Neuronal stem cell (in vitro differentiated cells): ENCODE data around the gene RPL3.
"Not testable (repeated sequence)": the region's sequence is repeated elsewhere in the genome, so short reads cannot be mapped to it uniquely, and the experiment has no call there.

ENCODE experiments used
- DNase-seq: peaks from one replicate; pipeline ENCODE4 v3.0.0-alpha.2; 2013; ENCODE audit warnings: low spot score
- H2AFZ ChIP-seq: one replicate; pipeline ENCODE4 v1.6.1; 2013; ENCODE audit warnings: mild to moderate bottlenecking, low read length, inconsistent platforms
- H2AK5ac ChIP-seq: 2 replicates; pipeline ENCODE4 v1.6.1; 2013; ENCODE audit warnings: low read depth, mild to moderate bottlenecking, inconsistent platforms, low read length, moderate library complexity, mixed read lengths
- H2BK120ac ChIP-seq: 2 replicates; pipeline ENCODE4 v1.6.1; 2013; ENCODE audit warnings: low read depth, mild to moderate bottlenecking, inconsistent platforms, low read length, moderate library complexity, mixed read lengths
- H2BK12ac ChIP-seq: one replicate; pipeline ENCODE4 v1.6.1; 2013; ENCODE audit warnings: low read length, inconsistent platforms
- H2BK15ac ChIP-seq: 2 replicates; pipeline ENCODE4 v1.6.1; 2013; ENCODE audit warnings: mild to moderate bottlenecking, low read length, inconsistent platforms, mixed read lengths
- H2BK5ac ChIP-seq: one replicate; pipeline ENCODE4 v1.6.1; 2013; ENCODE audit warnings: inconsistent platforms, mild to moderate bottlenecking, low read length, moderate library complexity
- H3K14ac ChIP-seq: one replicate; pipeline ENCODE4 v1.6.1; 2013; ENCODE audit warnings: low read length, inconsistent platforms
- H3K18ac ChIP-seq: 2 replicates; pipeline ENCODE4 v1.6.1; 2013; ENCODE audit warnings: low read length, inconsistent platforms
- H3K23ac ChIP-seq: 2 replicates; pipeline ENCODE4 v1.6.1; 2013; ENCODE audit warnings: low read depth, mild to moderate bottlenecking, mixed read lengths, low read length, inconsistent platforms; ENCODE audit not compliant: poor library complexity
- H3K27ac ChIP-seq: replicated peaks from 3 replicates; pipeline ENCODE4 v1.5.1; 2013; ENCODE audit warnings: low read length, inconsistent platforms
- H3K27me3 ChIP-seq, 3 experiments: 2 replicates each; pipeline ENCODE4 v1.6.1; 2013; ENCODE audit warnings: low read length in 3 of 3, mild to moderate bottlenecking in 2 of 3, inconsistent platforms in 1 of 3, low read depth in 1 of 3, mixed read lengths in 1 of 3, moderate library complexity in 1 of 3; ENCODE audit not compliant: control insufficient read depth in 3 of 3, insufficient read depth in 3 of 3
- H3K36me3 ChIP-seq, 2 donors: replicated peaks in 1 of 2; 2 replicates each; pipeline ENCODE4 v1.6.1; 2013; ENCODE audit warnings: low read length in 2 of 2; ENCODE audit not compliant: control insufficient read depth in 2 of 2, insufficient read depth in 2 of 2
- H3K4ac ChIP-seq: 2 replicates; pipeline ENCODE4 v1.6.1; 2013; ENCODE audit warnings: inconsistent platforms, mild to moderate bottlenecking, low read length, moderate library complexity
- H3K4me1 ChIP-seq, 2 donors: 1 replicate in 1 of 2; 2 replicates in 1 of 2; pipeline ENCODE4 v1.6.1; 2013; ENCODE audit warnings: low read length in 2 of 2, low read depth in 1 of 2; ENCODE audit not compliant: control insufficient read depth in 2 of 2, insufficient read depth in 1 of 2
- H3K4me2 ChIP-seq: one replicate; pipeline ENCODE4 v1.6.1; 2013; ENCODE audit warnings: mild to moderate bottlenecking, low read length, inconsistent platforms; ENCODE audit not compliant: insufficient read depth, poor library complexity, severe bottlenecking
- H3K4me3 ChIP-seq, 2 donors: 2 replicates each; pipeline ENCODE4 v1.5.1; 2013; ENCODE audit warnings: low read length in 2 of 2, mild to moderate bottlenecking in 2 of 2, inconsistent platforms in 1 of 2, moderate library complexity in 1 of 2
- H3K79me1 ChIP-seq: one replicate; pipeline ENCODE4 v1.6.1; 2013; ENCODE audit warnings: low read depth, mild to moderate bottlenecking, inconsistent platforms, low read length, moderate library complexity
- H3K9ac ChIP-seq: one replicate; pipeline ENCODE4 v1.6.1; 2013; ENCODE audit warnings: mild to moderate bottlenecking, low read depth, low read length, inconsistent platforms; ENCODE audit not compliant: poor library complexity
- H3K9me3 ChIP-seq, 2 donors: replicated peaks in 1 of 2; 2 replicates each; pipeline versions ENCODE3 to v1.6.1; 2013; ENCODE audit warnings: low read length in 2 of 2, mild to moderate bottlenecking in 2 of 2, inconsistent platforms in 1 of 2, low read depth in 1 of 2, mixed read lengths in 1 of 2, moderate library complexity in 1 of 2; ENCODE audit not compliant: control insufficient read depth in 2 of 2, insufficient read depth in 1 of 2
- H4K8ac ChIP-seq: one replicate; pipeline ENCODE4 v1.6.1; 2013; ENCODE audit warnings: low read depth, mild to moderate bottlenecking, inconsistent platforms, low read length, moderate library complexity
- H4K91ac ChIP-seq: one replicate; pipeline ENCODE4 v1.6.1; 2013; ENCODE audit warnings: low read length, low read depth, mild to moderate bottlenecking, inconsistent platforms; ENCODE audit not compliant: poor library complexity
- WGBS, 2 donors: extraction: QIAGEN DNeasy Blood & Tissue Kit; methylation state at CpG; one replicate each; pipeline ENCODE4 v1.1.7; 2013; ENCODE audit warnings: missing lambda C conversion rate in 2 of 2, mixed read lengths in 1 of 2; ENCODE audit not compliant: insufficient read length in 2 of 2, insufficient replicate concordance in 1 of 2; ENCODE audit errors: extremely low coverage in 2 of 2; 5-methylcytosine and 5-hydroxymethylcytosine counted together

The RPL3 gene

GRCh38 chr22:39320616-39321029 lies 1.2 kb upstream of the RPL3 start:
- H3K4me2 ChIP-seq, H2BK5ac ChIP-seq, H2AFZ ChIP-seq, H3K9me3 ChIP-seq, H3K9ac ChIP-seq, H3K4ac ChIP-seq, H3K14ac ChIP-seq, H2AK5ac ChIP-seq, H2BK15ac ChIP-seq, H2BK120ac ChIP-seq, H2BK12ac ChIP-seq, H3K23ac ChIP-seq, H3K79me1 ChIP-seq, H4K8ac ChIP-seq, DNase-seq, H4K91ac ChIP-seq, H3K18ac ChIP-seq, H3K27me3 ChIP-seq: not testable (repeated sequence)
- peak overlapping the region; percentile 20 for H3K27ac ChIP-seq
- peaks cover 14 to 26% of the 10 kb centered on the region in 2 donors for H3K4me1 ChIP-seq
- no CpG with 5 or more reads among the region's 24 CpGs for WGBS, 2 donors
- peak overlapping the region in 1 of 2 donors; percentile 74 for H3K4me3 ChIP-seq
- peaks cover 20 to 32% of the 10 kb centered on the region in 2 donors for H3K36me3 ChIP-seq

- Histone ChIP-seq H4K91ac (no peak overlapping the region), H3K9me3 (no peaks in the 10 kb centered on the region), H4K8ac (no peak overlapping the region), H3K79me1 (peaks cover 12% of the 10 kb centered on the region), H2BK15ac (no peak overlapping the region), H2BK120ac (peak overlapping the region; percentile 26), H3K14ac (peak overlapping the region; percentile 43), H3K4me2 (peak overlapping the region; percentile 55), H3K23ac (peak overlapping the region; percentile 94), H2AK5ac (peak overlapping the region; percentile 79), H2AFZ (no peak overlapping the region), H2BK12ac (no peak overlapping the region), H3K9ac (peak overlapping the region; percentile 71), H3K4me3 (peak overlapping the region; percentile 74 to 88), H3K27me3 (no peaks in the 10 kb centered on the region), H3K36me3 (peaks cover 39 to 51% of the 10 kb centered on the region in 2 donors), H3K18ac (peak overlapping the region; percentile 96), H3K27ac (peak overlapping the region; percentile 79), H3K4me1 (peaks cover 18 to 28% of the 10 kb centered on the region in 2 donors), H3K4ac (no peak overlapping the region), H2BK5ac (peak overlapping the region; percentile 93)
- no CpG with 5 or more reads among the region's 26 CpGs for WGBS, 2 donors
- DNase-seq = no peak
Observed at GRCh38 chr22:39318507-39319283, 728 bp downstream of the RPL3 start.

GRCh38 chr22:39317775-39318506 lies 1.5 kb downstream of the RPL3 start:
- Histone ChIP-seq H3K79me1 (peaks cover 12% of the 10 kb centered on the region), H3K27me3 (no peaks in the 10 kb centered on the region), H2BK15ac (no peak overlapping the region), H3K36me3 (peaks cover 46 to 59% of the 10 kb centered on the region in 2 donors), H4K8ac (no peak overlapping the region), H4K91ac (no peak overlapping the region), H2BK5ac (no peak overlapping the region), H3K4me2 (peak overlapping the region; percentile 55), H3K27ac (no peak overlapping the region), H2AK5ac (no peak overlapping the region), H3K9me3 (no peaks in the 10 kb centered on the region), H2BK12ac (no peak overlapping the region), H3K4me3 (peak overlapping the region; percentile 74 to 88), H3K18ac (no peak overlapping the region), H2AFZ (no peak overlapping the region), H3K4ac (no peak overlapping the region), H3K9ac (peak overlapping the region; percentile 37), H2BK120ac (no peak overlapping the region), H3K4me1 (peaks cover 18 to 28% of the 10 kb centered on the region in 2 donors), H3K23ac (no peak overlapping the region), H3K14ac (no peak overlapping the region)
- no peak for DNase-seq
- WGBS, 2 donors = no CpG with 5 or more reads among the region's 9 CpGs
